Kidney epithelial cell (primary cell): ENCODE data around the gene HELLS. TPM values are rescaled to one million over a fixed set of nuclear protein-coding genes. Genes with fewer than 3 reads are reported as not detected.

ENCODE experiments used
- DNase-seq: peaks from one replicate; pipeline ENCODE4 v3.0.0-alpha.2; 2010; ENCODE audit warnings: low read depth
- H3K27me3 ChIP-seq: 2 replicates; pipeline ENCODE4 v1.6.0; 2011; ENCODE audit warnings: low read length; ENCODE audit not compliant: control insufficient read depth, insufficient read depth
- H3K36me3 ChIP-seq: 2 replicates; pipeline ENCODE4 v1.5.1; 2011; ENCODE audit warnings: low read length; ENCODE audit not compliant: control insufficient read depth, insufficient read depth
- H3K4me3 ChIP-seq: 2 replicates; pipeline ENCODE4 v1.5.1; 2011; ENCODE audit warnings: low read depth, mild to moderate bottlenecking, control low read depth, low read length
- CTCF ChIP-seq: IDR thresholded peaks from 2 replicates; pipeline ENCODE4 v1.5.1; 2011; ENCODE audit warnings: mild to moderate bottlenecking, moderate library complexity, low read length, control low read depth, inconsistent platforms; ENCODE audit not compliant: insufficient read depth, poor library complexity, severe bottlenecking
- total RNA-seq: library from RNA; depleted of rRNA; stranded (reverse); fragments of >200 nt; gene quantifications from 2 replicates; pipeline ENCODE4 v1.2.3, GENCODE V29; 2015

Gene HELLS
- total RNA-seq, 1 donor from 2014 or later, result 28.7 TPM

GRCh38 chr10:94617389-94617944 is 71.9 kb downstream of the HELLS start:
- no peaks in the 10 kb centered on the region for H3K36me3 ChIP-seq
- no peak for TF ChIP-seq CTCF
- no peak overlapping the region for H3K4me3 ChIP-seq
- DNase-seq, result no peak
- no peaks in the 10 kb centered on the region for H3K27me3 ChIP-seq

GRCh38 chr10:94622666-94623205 is 77.1 kb downstream of the HELLS start:
- TF ChIP-seq CTCF, result no peak
- no peaks in the 10 kb centered on the region for H3K27me3 ChIP-seq
- H3K36me3 ChIP-seq, result no peaks in the 10 kb centered on the region
- H3K4me3 ChIP-seq, result no peak overlapping the region
- no peak for DNase-seq

- H3K4me3 ChIP-seq, result no peak overlapping the region
- DNase-seq, result no peak
- no peaks in the 10 kb centered on the region for H3K27me3 ChIP-seq
- no peak for TF ChIP-seq CTCF
- no peaks in the 10 kb centered on the region for H3K36me3 ChIP-seq
These were observed 78.0 kb downstream of the HELLS start for GRCh38 chr10:94623572-94623971.

GRCh38 chr10:94626476-94626875 is 80.9 kb downstream of the HELLS start:
- TF ChIP-seq CTCF, result no peak
- Histone ChIP-seq H3K4me3 (no peak overlapping the region), H3K36me3 (no peaks in the 10 kb centered on the region), H3K27me3 (no peaks in the 10 kb centered on the region)
- DNase-seq, result no peak

GRCh38 chr10:94627511-94627910 is 81.9 kb downstream of the HELLS start:
- TF ChIP-seq CTCF, result no peak
- H3K36me3 ChIP-seq, result no peaks in the 10 kb centered on the region

More at GRCh38 chr10:94627511-94627910, 81.9 kb downstream of the HELLS start:
- Histone ChIP-seq H3K4me3 (no peak overlapping the region), H3K27me3 (no peaks in the 10 kb centered on the region)
- no peak for DNase-seq
